Fibroblast of the aortic adventitia (primary cell): Measurements from ENCODE around the gene SPPL2B. TPM values are rescaled to one million over a fixed set of nuclear protein-coding genes. Genes with fewer than 3 reads are reported as not detected.
"Not testable (repeated sequence)": the region's sequence is repeated elsewhere in the genome, so short reads cannot be mapped to it uniquely, and the experiment has no call there.

ENCODE experiments used
- DNase-seq: peaks from one replicate; pipeline ENCODE4 v3.0.0-alpha.2; 2010; ENCODE audit warnings: low read depth
- H3K4me3 ChIP-seq: 2 replicates; pipeline ENCODE4 v1.5.1; 2011; ENCODE audit warnings: low read depth, mild to moderate bottlenecking, control low read depth, low read length, moderate library complexity
- CTCF ChIP-seq: IDR thresholded peaks from 2 replicates; pipeline ENCODE4 v1.5.1; 2011; ENCODE audit warnings: mild to moderate bottlenecking, low read length, control low read depth, inconsistent platforms; ENCODE audit not compliant: insufficient read depth
- total RNA-seq: library from RNA; depleted of rRNA; stranded (reverse); fragments of >200 nt; gene quantifications from 2 replicates; pipeline ENCODE4 v1.2.3, GENCODE V29; 2012; ENCODE audit warnings: low replicate concordance

Gene SPPL2B
- total RNA-seq, 1 donor, result 24.6 TPM

GRCh38 chr19:2342656-2343288, 14.3 kb downstream of the SPPL2B start:
- H3K4me3 ChIP-seq, result no peak overlapping the region
- DNase-seq, result no peak
- TF ChIP-seq CTCF, result no peak

- H3K4me3 ChIP-seq, result no peak overlapping the region
- TF ChIP-seq CTCF, result no peak
- DNase-seq, result no peak
These were observed 15.0 kb downstream of the SPPL2B start for GRCh38 chr19:2343289-2343982.

- no peak for TF ChIP-seq CTCF
- DNase-seq, result no peak
- H3K4me3 ChIP-seq, result no peak overlapping the region
These were observed 15.9 kb downstream of the SPPL2B start for GRCh38 chr19:2344381-2344870.

- TF ChIP-seq CTCF, result no peak
- H3K4me3 ChIP-seq, result no peak overlapping the region
- DNase-seq, result no peak
These were observed 16.6 kb downstream of the SPPL2B start for GRCh38 chr19:2345076-2345475.

- peak; percentile 33 for DNase-seq
- no peak overlapping the region for H3K4me3 ChIP-seq
- no peak for TF ChIP-seq CTCF
These were observed 17.5 kb downstream of the SPPL2B start for GRCh38 chr19:2345794-2346663.

GRCh38 chr19:2349818-2350217, 21.3 kb downstream of the SPPL2B start:
- DNase-seq, H3K4me3 ChIP-seq: not testable (repeated sequence)

GRCh38 chr19:2350656-2351055, 22.2 kb downstream of the SPPL2B start:
- no peak overlapping the region for H3K4me3 ChIP-seq
- TF ChIP-seq CTCF, result no peak
- DNase-seq, result no peak
